CD4-positive, alpha-beta T cell treated with Interleukin-12 subunit alpha and Interleukin-12 subunit beta, for 1 hour (primary cell): ENCODE data around the gene PARPBP.
"Not testable (repeated sequence)": the region's sequence is repeated elsewhere in the genome, so short reads cannot be mapped to it uniquely, and the experiment has no call there.

Experiments used
- DNase-seq: peaks from one replicate; pipeline ENCODE4 v3.0.0-alpha.2; 2020

The PARPBP gene

GRCh38 chr12:102119674-102120563 lies at the start of gene PARPBP, which contains the start of gene NUP37:
Gene PARPBP, plus strand, starts transcription at chr12:102120183. Its CDS starts 3,706 bp downstream, at chr12:102123889.
Gene NUP37, minus strand, starts transcription at chr12:102120114. Its CDS starts 1,596 bp downstream, at chr12:102118518.
- peak; percentile 93 for DNase-seq

- DNase-seq: not testable (repeated sequence)
These were observed 47.9 kb upstream of the PARPBP start for GRCh38 chr12:102072092-102072491.

GRCh38 chr12:102080842-102081241 lies 39.1 kb upstream of the PARPBP start:
- DNase-seq: no peak

- not testable (repeated sequence) for DNase-seq
These were observed 30.7 kb upstream of the PARPBP start for GRCh38 chr12:102089228-102089835.

- DNase-seq: no peak
These were observed 26.7 kb upstream of the PARPBP start for GRCh38 chr12:102093319-102093718.

GRCh38 chr12:102095677-102096263 lies 24.2 kb upstream of the PARPBP start:
- DNase-seq: peak; percentile 13

- no peak for DNase-seq
These were observed 23.1 kb upstream of the PARPBP start for GRCh38 chr12:102096855-102097254.

GRCh38 chr12:102106905-102107304 lies 13.1 kb upstream of the PARPBP start:
- no peak for DNase-seq

GRCh38 chr12:102107970-102108369 lies 12.0 kb upstream of the PARPBP start:
- no peak for DNase-seq

- DNase-seq: no peak
These were observed 9.2 kb upstream of the PARPBP start for GRCh38 chr12:102110782-102111181.

- DNase-seq: no peak
These were observed 5.8 kb upstream of the PARPBP start for GRCh38 chr12:102114212-102114611.

- no peak for DNase-seq
These were observed 3.6 kb upstream of the PARPBP start for GRCh38 chr12:102116392-102116791.

GRCh38 chr12:102118874-102119273 lies 1.1 kb upstream of the PARPBP start:
- DNase-seq: no peak

- no peak for DNase-seq
These were observed 536 bp downstream of the PARPBP start for GRCh38 chr12:102120564-102120873.

- DNase-seq: no peak
These were observed 903 bp downstream of the PARPBP start for GRCh38 chr12:102120886-102121285.

- DNase-seq: not testable (repeated sequence)
These were observed 1.3 kb downstream of the PARPBP start for GRCh38 chr12:102121328-102121727.

GRCh38 chr12:102130720-102131119 lies 10.7 kb downstream of the PARPBP start:
- DNase-seq: not testable (repeated sequence)

- DNase-seq: not testable (repeated sequence)
These were observed 11.5 kb downstream of the PARPBP start for GRCh38 chr12:102131442-102131841.

GRCh38 chr12:102137619-102138018 lies 17.6 kb downstream of the PARPBP start:
- not testable (repeated sequence) for DNase-seq

- DNase-seq: peak; percentile 7
These were observed 22.9 kb downstream of the PARPBP start for GRCh38 chr12:102142866-102143373.

GRCh38 chr12:102144221-102144620 lies 24.2 kb downstream of the PARPBP start:
- no peak for DNase-seq

GRCh38 chr12:102147062-102147587 lies 27.1 kb downstream of the PARPBP start:
- not testable (repeated sequence) for DNase-seq

GRCh38 chr12:102155206-102155605 lies 35.2 kb downstream of the PARPBP start:
- not testable (repeated sequence) for DNase-seq
